Breast epithelium (tissue), 3 donors: Measurements from ENCODE around the gene TIMP1.

ENCODE experiments used
- CTCF ChIP-seq, 3 donors: fragments of 450-650 bp; IDR thresholded peaks; one replicate each; pipeline ENCODE4 v1.5.1; 2016 to 2017; ENCODE audit warnings: antibody characterized with exemption in 3 of 3, mild to moderate bottlenecking in 3 of 3, moderate library complexity in 3 of 3
- POLR2A ChIP-seq: fragments of 450-650 bp; IDR thresholded peaks from one replicate; pipeline ENCODE4 v1.6.1; 2016; ENCODE audit warnings: antibody characterized with exemption, mild to moderate bottlenecking, moderate library complexity
- POLR2AphosphoS5 ChIP-seq, 3 donors: sonication (generic); formaldehyde crosslinking; IDR thresholded peaks; one replicate each; pipeline ENCODE4 v1.6.1; 2017; ENCODE audit warnings: antibody characterized with exemption in 3 of 3

GRCh38 chrX:47610511-47610910, 28.3 kb downstream of the TIMP1 start:
- TF ChIP-seq CTCF (IDR thresholded peaks at IDR 0.05) (no peak), POLR2AphosphoS5 (IDR thresholded peaks at IDR 0.05) (no peak), POLR2A (no peak)
